WTC11 (cell line): ENCODE data around the gene MAX. TPM values are rescaled to one million over a fixed set of nuclear protein-coding genes. Genes with fewer than 3 reads are reported as not detected.

ENCODE experiments used
- ATAC-seq: fragments of 200-7000 bp; cut with Tn5 transposase; 2 replicates; pipeline ENCODE4 v1.10.0; 2021; ENCODE audit warnings: mild to moderate bottlenecking, moderate library complexity
- CTCF ChIA-PET: fragments of 300-600 bp; sonication (Branson Sonifier 250); formaldehyde crosslinking; loops from one replicate; lab custom pipeline; 2021; ENCODE audit warnings: antibody characterized with exemption; lab: Charles Lee
- POLR2A ChIA-PET: fragments of 350-600 bp; sonication (Branson Sonifier 250); formaldehyde crosslinking; loops from one replicate; lab custom pipeline; 2021; ENCODE audit warnings: antibody characterized with exemption; lab: Charles Lee
- DNase-seq: peaks from one replicate; pipeline ENCODE4 v3.0.0; 2021; ENCODE audit warnings: low spot score
- H3K27ac Mint-ChIP-seq: 2 replicates; pipeline ENCODE4 v1.8.0; 2021; ENCODE audit warnings: mixed read lengths
- H3K27me3 Mint-ChIP-seq: 2 replicates; pipeline ENCODE4 v1.8.0; 2021; ENCODE audit warnings: low read depth, mild to moderate bottlenecking, moderate library complexity, mixed read lengths
- H3K36me3 Mint-ChIP-seq: 2 replicates; pipeline ENCODE4 v1.8.0; 2021; ENCODE audit warnings: mixed read lengths
- H3K4me1 Mint-ChIP-seq: 2 replicates; pipeline ENCODE4 v1.8.0; 2022; ENCODE audit warnings: mixed read lengths
- H3K4me3 Mint-ChIP-seq: 2 replicates; pipeline ENCODE4 v1.8.0; 2021; ENCODE audit warnings: mild to moderate bottlenecking, moderate library complexity, mixed read lengths
- H3K9me3 Mint-ChIP-seq: 2 replicates; pipeline ENCODE4 v1.8.0; 2021; ENCODE audit warnings: mixed read lengths
- ELF4 ChIP-seq: sonication (generic); formaldehyde crosslinking; IDR thresholded peaks from 2 replicates; pipeline ENCODE4 v1.8.1; 2022; ENCODE audit warnings: low read depth, mild to moderate bottlenecking, moderate library complexity, missing genetic modification reagents
- GTF2I ChIP-seq: fragments of 250-450 bp; sonication (Bioruptor Pico); conservative IDR thresholded peaks from 2 replicates; pipeline ENCODE4 v1.4.0; 2021; ENCODE audit warnings: mild to moderate bottlenecking
- JAZF1 ChIP-seq: fragments of 250-450 bp; sonication (Bioruptor Pico); IDR thresholded peaks from 2 replicates; pipeline ENCODE4 v1.9.0; 2021; ENCODE audit warnings: moderate library complexity, mild to moderate bottlenecking, inconsistent platforms
- MXD4 ChIP-seq: fragments of 250-450 bp; sonication (Bioruptor Pico); IDR thresholded peaks from 2 replicates; pipeline ENCODE4 v1.8.0; 2021; ENCODE audit warnings: mild to moderate bottlenecking, moderate library complexity, borderline replicate concordance
- NFATC4 ChIP-seq: fragments of 250-450 bp; sonication (Bioruptor Pico); IDR thresholded peaks from 2 replicates; pipeline ENCODE4 v1.9.0; 2021; ENCODE audit warnings: mild to moderate bottlenecking
- NR3C1 ChIP-seq: sonication (generic); formaldehyde crosslinking; conservative IDR thresholded peaks from 2 replicates; pipeline ENCODE4 v1.8.1; 2023; ENCODE audit warnings: low read depth, mild to moderate bottlenecking, missing genetic modification reagents
- PRRX2 ChIP-seq: fragments of 250-450 bp; sonication (Bioruptor Pico); IDR thresholded peaks from 2 replicates; pipeline ENCODE4 v1.8.0; 2021; ENCODE audit warnings: mild to moderate bottlenecking
- SMAD3 ChIP-seq: sonication (generic); formaldehyde crosslinking; IDR thresholded peaks from 2 replicates; pipeline ENCODE4 v1.8.0; 2022; ENCODE audit warnings: missing genetic modification reagents, mild to moderate bottlenecking, borderline replicate concordance
- TEAD1 ChIP-seq: sonication (generic); formaldehyde crosslinking; IDR thresholded peaks from 2 replicates; pipeline ENCODE4 v1.8.0; 2022; ENCODE audit warnings: mild to moderate bottlenecking, missing genetic modification reagents
- TP53 ChIP-seq: sonication (generic); formaldehyde crosslinking; IDR thresholded peaks from 2 replicates; pipeline ENCODE4 v1.8.1; 2023; ENCODE audit warnings: mild to moderate bottlenecking, missing genetic modification reagents
- ZNF121 ChIP-seq: sonication (generic); formaldehyde crosslinking; IDR thresholded peaks from 2 replicates; pipeline ENCODE4 v1.8.0; 2023; ENCODE audit warnings: missing genetic modification reagents
- ZNF138 ChIP-seq: sonication (generic); formaldehyde crosslinking; conservative IDR thresholded peaks from 2 replicates; pipeline ENCODE4 v1.8.1; 2022; ENCODE audit warnings: mild to moderate bottlenecking, moderate library complexity, missing genetic modification reagents
- ZNF232 ChIP-seq: sonication (generic); formaldehyde crosslinking; IDR thresholded peaks from 2 replicates; pipeline ENCODE4 v1.8.0; 2022; ENCODE audit warnings: mild to moderate bottlenecking, missing genetic modification reagents
- ZNF396 ChIP-seq: fragments of 250-450 bp; sonication (Bioruptor Pico); IDR thresholded peaks from 2 replicates; pipeline ENCODE4 v1.8.0; 2021; ENCODE audit warnings: mild to moderate bottlenecking, moderate library complexity, borderline replicate concordance
- ZNF671 ChIP-seq: fragments of 250-450 bp; sonication (Bioruptor Pico); IDR thresholded peaks from 2 replicates; pipeline ENCODE4 v1.8.0; 2021; ENCODE audit warnings: mild to moderate bottlenecking
- total RNA-seq: library from RNA; stranded (reverse); gene quantifications from 3 replicates; pipeline ENCODE4 v1.2.3, GENCODE V29; 2021
- TF ChIP-seq, protein P1 (sequence below): sonication (generic); formaldehyde crosslinking; IDR thresholded peaks from 2 replicates; pipeline ENCODE4 v1.8.0; 2022; ENCODE audit warnings: mild to moderate bottlenecking, missing genetic modification reagents
- TF ChIP-seq, protein P2 (sequence below): fragments of 250-450 bp; sonication (Bioruptor Pico); IDR thresholded peaks from 2 replicates; pipeline ENCODE4 v1.9.0; 2021; ENCODE audit warnings: moderate library complexity, mild to moderate bottlenecking, inconsistent platforms, borderline replicate concordance
- TF ChIP-seq, protein P3 (sequence below): fragments of 250-450 bp; sonication (Bioruptor Pico); IDR thresholded peaks from 2 replicates; pipeline ENCODE4 v2.1.2; 2022; ENCODE audit warnings: mild to moderate bottlenecking, moderate library complexity
- TF ChIP-seq, protein P4 (sequence below): sonication (generic); formaldehyde crosslinking; conservative IDR thresholded peaks from 2 replicates; pipeline ENCODE4 v1.8.1; 2022; ENCODE audit warnings: mild to moderate bottlenecking, missing genetic modification reagents
- TF ChIP-seq, protein P5 (sequence below): fragments of 250-450 bp; sonication (Bioruptor Pico); IDR thresholded peaks from 2 replicates; pipeline ENCODE4 v1.9.0; 2021; ENCODE audit warnings: mild to moderate bottlenecking, borderline replicate concordance
- TF ChIP-seq, protein P6 (sequence below): fragments of 250-450 bp; sonication (Bioruptor Pico); IDR thresholded peaks from 2 replicates; pipeline ENCODE4 v1.9.0; 2021; ENCODE audit warnings: mild to moderate bottlenecking
- TF ChIP-seq, protein P7 (sequence below): sonication (generic); formaldehyde crosslinking; IDR thresholded peaks from 2 replicates; pipeline ENCODE4 v1.8.1; 2022; ENCODE audit warnings: low read depth, missing genetic modification reagents, borderline replicate concordance

The MAX gene
- total RNA-seq, 1 experiment from 2014 or later = 58.5 TPM

DNA sequence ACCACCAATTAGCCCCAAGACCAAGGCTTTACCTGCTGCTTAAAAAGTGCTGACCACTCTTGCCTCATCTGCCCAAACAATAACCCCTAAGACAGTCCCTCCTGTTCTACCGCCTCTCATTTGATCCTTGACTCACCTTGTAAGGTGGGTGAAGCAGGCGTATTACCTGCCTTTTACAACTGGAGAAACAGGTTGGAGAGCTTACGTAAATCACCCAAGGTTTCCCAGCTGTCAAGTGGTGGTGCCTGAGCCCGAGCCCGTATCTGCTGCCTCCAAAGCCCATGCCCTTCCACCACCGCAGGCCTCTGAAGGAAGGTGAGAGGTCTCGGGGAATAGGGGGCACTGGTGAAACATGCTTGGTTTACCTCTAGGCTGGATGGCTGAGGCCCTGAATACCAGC lies 36.6 kb downstream of the MAX start:
- H3K27me3 Mint-ChIP-seq = no peaks in the 10 kb centered on the region
- no peaks in the 10 kb centered on the region for H3K4me1 Mint-ChIP-seq
- peaks cover 45% of the 10 kb centered on the region for H3K36me3 Mint-ChIP-seq
- ChIA-PET CTCF (no interaction called here), POLR2A (no interaction called here)
- H3K4me3 Mint-ChIP-seq = no peak overlapping the region
- H3K27ac Mint-ChIP-seq = no peak overlapping the region
- DNase-seq (no peak), ATAC-seq (no peak)
- no peaks in the 10 kb centered on the region for H3K9me3 Mint-ChIP-seq
- TF ChIP-seq ZNF671 (no peak), MXD4 (no peak), NFATC4 (CRISPR knock-in tag) (no peak), NR3C1 (no peak), JAZF1 (CRISPR knock-in tag) (no peak), ZNF121 (CRISPR knock-in tag) (no peak), PRRX2 (CRISPR knock-in tag) (no peak), GTF2I (CRISPR knock-in tag) (no peak), ELF4 (no peak), TEAD1 (CRISPR knock-in tag) (no peak)
- TF ChIP-seq, protein P1, sequence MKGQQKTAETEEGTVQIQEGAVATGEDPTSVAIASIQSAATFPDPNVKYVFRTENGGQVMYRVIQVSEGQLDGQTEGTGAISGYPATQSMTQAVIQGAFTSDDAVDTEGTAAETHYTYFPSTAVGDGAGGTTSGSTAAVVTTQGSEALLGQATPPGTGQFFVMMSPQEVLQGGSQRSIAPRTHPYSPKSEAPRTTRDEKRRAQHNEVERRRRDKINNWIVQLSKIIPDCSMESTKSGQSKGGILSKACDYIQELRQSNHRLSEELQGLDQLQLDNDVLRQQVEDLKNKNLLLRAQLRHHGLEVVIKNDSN (CRISPR knock-in tag) = no peak
- TF ChIP-seq, protein P2, sequence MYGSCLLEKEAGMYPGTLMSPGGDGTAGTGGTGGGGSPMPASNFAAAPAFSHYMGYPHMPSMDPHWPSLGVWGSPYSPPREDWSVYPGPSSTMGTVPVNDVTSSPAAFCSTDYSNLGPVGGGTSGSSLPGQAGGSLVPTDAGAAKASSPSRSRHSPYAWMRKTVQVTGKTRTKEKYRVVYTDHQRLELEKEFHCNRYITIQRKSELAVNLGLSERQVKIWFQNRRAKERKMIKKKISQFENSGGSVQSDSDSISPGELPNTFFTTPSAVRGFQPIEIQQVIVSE (CRISPR knock-in tag) = no peak
- TF ChIP-seq, protein P3, sequence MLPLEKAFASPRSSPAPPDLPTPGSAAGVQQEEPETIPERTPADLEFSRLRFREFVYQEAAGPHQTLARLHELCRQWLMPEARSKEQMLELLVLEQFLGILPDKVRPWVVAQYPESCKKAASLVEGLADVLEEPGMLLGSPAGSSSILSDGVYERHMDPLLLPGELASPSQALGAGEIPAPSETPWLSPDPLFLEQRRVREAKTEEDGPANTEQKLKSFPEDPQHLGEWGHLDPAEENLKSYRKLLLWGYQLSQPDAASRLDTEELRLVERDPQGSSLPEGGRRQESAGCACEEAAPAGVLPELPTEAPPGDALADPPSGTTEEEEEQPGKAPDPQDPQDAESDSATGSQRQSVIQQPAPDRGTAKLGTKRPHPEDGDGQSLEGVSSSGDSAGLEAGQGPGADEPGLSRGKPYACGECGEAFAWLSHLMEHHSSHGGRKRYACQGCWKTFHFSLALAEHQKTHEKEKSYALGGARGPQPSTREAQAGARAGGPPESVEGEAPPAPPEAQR = no peak
- TF ChIP-seq, protein P4, sequence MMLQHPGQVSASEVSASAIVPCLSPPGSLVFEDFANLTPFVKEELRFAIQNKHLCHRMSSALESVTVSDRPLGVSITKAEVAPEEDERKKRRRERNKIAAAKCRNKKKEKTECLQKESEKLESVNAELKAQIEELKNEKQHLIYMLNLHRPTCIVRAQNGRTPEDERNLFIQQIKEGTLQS (CRISPR knock-in tag) = no peak
- TF ChIP-seq, protein P5, sequence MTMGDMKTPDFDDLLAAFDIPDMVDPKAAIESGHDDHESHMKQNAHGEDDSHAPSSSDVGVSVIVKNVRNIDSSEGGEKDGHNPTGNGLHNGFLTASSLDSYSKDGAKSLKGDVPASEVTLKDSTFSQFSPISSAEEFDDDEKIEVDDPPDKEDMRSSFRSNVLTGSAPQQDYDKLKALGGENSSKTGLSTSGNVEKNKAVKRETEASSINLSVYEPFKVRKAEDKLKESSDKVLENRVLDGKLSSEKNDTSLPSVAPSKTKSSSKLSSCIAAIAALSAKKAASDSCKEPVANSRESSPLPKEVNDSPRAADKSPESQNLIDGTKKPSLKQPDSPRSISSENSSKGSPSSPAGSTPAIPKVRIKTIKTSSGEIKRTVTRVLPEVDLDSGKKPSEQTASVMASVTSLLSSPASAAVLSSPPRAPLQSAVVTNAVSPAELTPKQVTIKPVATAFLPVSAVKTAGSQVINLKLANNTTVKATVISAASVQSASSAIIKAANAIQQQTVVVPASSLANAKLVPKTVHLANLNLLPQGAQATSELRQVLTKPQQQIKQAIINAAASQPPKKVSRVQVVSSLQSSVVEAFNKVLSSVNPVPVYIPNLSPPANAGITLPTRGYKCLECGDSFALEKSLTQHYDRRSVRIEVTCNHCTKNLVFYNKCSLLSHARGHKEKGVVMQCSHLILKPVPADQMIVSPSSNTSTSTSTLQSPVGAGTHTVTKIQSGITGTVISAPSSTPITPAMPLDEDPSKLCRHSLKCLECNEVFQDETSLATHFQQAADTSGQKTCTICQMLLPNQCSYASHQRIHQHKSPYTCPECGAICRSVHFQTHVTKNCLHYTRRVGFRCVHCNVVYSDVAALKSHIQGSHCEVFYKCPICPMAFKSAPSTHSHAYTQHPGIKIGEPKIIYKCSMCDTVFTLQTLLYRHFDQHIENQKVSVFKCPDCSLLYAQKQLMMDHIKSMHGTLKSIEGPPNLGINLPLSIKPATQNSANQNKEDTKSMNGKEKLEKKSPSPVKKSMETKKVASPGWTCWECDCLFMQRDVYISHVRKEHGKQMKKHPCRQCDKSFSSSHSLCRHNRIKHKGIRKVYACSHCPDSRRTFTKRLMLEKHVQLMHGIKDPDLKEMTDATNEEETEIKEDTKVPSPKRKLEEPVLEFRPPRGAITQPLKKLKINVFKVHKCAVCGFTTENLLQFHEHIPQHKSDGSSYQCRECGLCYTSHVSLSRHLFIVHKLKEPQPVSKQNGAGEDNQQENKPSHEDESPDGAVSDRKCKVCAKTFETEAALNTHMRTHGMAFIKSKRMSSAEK (CRISPR knock-in tag) = no peak
- TF ChIP-seq, all 79 proteins: peak for 0

DNA sequence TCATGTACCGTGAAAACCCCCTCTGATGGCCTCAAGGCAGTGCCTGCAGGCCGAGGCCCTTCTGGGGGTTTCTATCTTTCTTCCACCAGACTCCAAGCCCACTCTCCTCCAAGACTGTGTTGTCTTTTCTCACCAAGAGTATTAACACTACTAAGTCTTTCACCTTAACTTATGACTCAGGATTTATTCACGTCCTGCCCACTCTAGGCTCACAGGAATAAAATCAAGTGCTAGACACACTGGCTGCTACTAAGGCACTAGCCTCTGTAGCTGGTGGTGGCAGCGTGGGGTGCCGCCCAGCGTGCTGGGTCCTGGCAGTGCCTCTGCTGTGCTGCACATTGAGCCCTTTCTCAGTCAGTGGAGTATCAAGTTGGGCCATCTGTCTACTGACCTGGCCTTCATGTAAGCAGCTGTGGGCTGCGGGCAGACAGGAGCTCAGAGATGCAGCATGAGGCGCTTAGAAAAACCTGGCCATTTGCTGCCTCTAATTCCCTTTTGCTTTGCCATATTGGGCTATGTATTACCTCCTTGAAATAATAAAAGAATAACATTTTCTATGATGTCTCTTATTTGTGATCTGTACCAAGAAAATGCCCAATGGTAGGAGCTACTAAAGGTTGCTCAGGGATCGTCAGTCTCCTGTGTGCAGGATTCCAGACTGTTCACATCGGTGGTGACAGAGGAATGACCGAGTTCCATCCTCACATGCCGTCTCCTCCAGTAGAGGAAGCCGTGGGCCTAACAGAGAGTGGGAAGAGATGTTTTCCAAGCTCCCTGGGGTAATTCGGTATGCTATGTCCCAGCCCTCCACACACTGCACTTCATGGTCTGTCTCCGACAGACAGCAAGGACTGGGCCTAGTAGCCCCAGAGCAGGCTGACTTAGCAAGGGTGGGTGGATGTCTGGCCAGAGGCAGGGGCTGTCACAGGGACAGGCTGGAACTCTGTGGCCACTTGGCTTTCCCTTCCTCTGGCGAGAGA lies 39.9 kb downstream of the MAX start:
- ChIA-PET POLR2A (no interaction called here), CTCF (no interaction called here)
- Mint-ChIP-seq H3K9me3 (no peaks in the 10 kb centered on the region), H3K4me1 (no peaks in the 10 kb centered on the region), H3K27ac (no peak overlapping the region), H3K36me3 (peaks cover 44% of the 10 kb centered on the region), H3K4me3 (no peak overlapping the region), H3K27me3 (no peaks in the 10 kb centered on the region)
- DNase-seq (no peak), ATAC-seq (no peak)
- TF ChIP-seq, protein P6, sequence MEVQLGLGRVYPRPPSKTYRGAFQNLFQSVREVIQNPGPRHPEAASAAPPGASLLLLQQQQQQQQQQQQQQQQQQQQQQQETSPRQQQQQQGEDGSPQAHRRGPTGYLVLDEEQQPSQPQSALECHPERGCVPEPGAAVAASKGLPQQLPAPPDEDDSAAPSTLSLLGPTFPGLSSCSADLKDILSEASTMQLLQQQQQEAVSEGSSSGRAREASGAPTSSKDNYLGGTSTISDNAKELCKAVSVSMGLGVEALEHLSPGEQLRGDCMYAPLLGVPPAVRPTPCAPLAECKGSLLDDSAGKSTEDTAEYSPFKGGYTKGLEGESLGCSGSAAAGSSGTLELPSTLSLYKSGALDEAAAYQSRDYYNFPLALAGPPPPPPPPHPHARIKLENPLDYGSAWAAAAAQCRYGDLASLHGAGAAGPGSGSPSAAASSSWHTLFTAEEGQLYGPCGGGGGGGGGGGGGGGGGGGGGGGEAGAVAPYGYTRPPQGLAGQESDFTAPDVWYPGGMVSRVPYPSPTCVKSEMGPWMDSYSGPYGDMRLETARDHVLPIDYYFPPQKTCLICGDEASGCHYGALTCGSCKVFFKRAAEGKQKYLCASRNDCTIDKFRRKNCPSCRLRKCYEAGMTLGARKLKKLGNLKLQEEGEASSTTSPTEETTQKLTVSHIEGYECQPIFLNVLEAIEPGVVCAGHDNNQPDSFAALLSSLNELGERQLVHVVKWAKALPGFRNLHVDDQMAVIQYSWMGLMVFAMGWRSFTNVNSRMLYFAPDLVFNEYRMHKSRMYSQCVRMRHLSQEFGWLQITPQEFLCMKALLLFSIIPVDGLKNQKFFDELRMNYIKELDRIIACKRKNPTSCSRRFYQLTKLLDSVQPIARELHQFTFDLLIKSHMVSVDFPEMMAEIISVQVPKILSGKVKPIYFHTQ = no peak
- no peak for TF ChIP-seq MXD4
- TF ChIP-seq, protein P7, sequence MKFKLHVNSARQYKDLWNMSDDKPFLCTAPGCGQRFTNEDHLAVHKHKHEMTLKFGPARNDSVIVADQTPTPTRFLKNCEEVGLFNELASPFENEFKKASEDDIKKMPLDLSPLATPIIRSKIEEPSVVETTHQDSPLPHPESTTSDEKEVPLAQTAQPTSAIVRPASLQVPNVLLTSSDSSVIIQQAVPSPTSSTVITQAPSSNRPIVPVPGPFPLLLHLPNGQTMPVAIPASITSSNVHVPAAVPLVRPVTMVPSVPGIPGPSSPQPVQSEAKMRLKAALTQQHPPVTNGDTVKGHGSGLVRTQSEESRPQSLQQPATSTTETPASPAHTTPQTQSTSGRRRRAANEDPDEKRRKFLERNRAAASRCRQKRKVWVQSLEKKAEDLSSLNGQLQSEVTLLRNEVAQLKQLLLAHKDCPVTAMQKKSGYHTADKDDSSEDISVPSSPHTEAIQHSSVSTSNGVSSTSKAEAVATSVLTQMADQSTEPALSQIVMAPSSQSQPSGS = no peak
- no peak for TF ChIP-seq SMAD3 (CRISPR knock-in tag)
- no peak for TF ChIP-seq TP53 (CRISPR knock-in tag)
- no peak for TF ChIP-seq ZNF396 (CRISPR knock-in tag)
- no peak for TF ChIP-seq ZNF138 (CRISPR knock-in tag)
- no peak for TF ChIP-seq ZNF232 (CRISPR knock-in tag)
